IMR-90 (cell line): Measurements from ENCODE around the gene DLX1.

Experiments used
- CEBPB ChIP-seq: IDR thresholded peaks from 2 replicates; pipeline ENCODE4 v1.6.1; 2012; ENCODE audit warnings: low read depth, low read length, improper control_type of control experiment
- MAFK ChIP-seq: IDR thresholded peaks from 2 replicates; pipeline ENCODE4 v1.6.1; 2012; ENCODE audit warnings: low read depth, low read length, improper control_type of control experiment
- MXI1 ChIP-seq: IDR thresholded peaks from 2 replicates; pipeline ENCODE4 v1.6.1; 2012; ENCODE audit warnings: low read depth, mild to moderate bottlenecking, low read length, moderate library complexity, borderline replicate concordance
- POLR2A ChIP-seq: IDR thresholded peaks from 2 replicates; pipeline ENCODE4 v1.6.1; 2012; ENCODE audit warnings: mild to moderate bottlenecking, low read depth, low read length
- RAD21 ChIP-seq: IDR thresholded peaks from 2 replicates; pipeline ENCODE4 v1.6.1; 2012; ENCODE audit warnings: low read length, improper control_type of control experiment
- RCOR1 ChIP-seq: IDR thresholded peaks from 2 replicates; pipeline ENCODE4 v1.6.1; 2012; ENCODE audit warnings: mild to moderate bottlenecking, low read length, improper control_type of control experiment; ENCODE audit not compliant: insufficient replicate concordance
- SMC3 ChIP-seq: fragments of 150-350 bp; IDR thresholded peaks from 2 replicates; pipeline ENCODE4 v1.6.1; 2016; ENCODE audit warnings: low read depth, mild to moderate bottlenecking, antibody characterized with exemption, low read length, moderate library complexity
- TF ChIP-seq, protein P1 (sequence below): conservative IDR thresholded peaks from 2 replicates; pipeline ENCODE4 v1.5.1; 2012; ENCODE audit warnings: mild to moderate bottlenecking, low read depth, low read length, improper control_type of control experiment

DNA sequence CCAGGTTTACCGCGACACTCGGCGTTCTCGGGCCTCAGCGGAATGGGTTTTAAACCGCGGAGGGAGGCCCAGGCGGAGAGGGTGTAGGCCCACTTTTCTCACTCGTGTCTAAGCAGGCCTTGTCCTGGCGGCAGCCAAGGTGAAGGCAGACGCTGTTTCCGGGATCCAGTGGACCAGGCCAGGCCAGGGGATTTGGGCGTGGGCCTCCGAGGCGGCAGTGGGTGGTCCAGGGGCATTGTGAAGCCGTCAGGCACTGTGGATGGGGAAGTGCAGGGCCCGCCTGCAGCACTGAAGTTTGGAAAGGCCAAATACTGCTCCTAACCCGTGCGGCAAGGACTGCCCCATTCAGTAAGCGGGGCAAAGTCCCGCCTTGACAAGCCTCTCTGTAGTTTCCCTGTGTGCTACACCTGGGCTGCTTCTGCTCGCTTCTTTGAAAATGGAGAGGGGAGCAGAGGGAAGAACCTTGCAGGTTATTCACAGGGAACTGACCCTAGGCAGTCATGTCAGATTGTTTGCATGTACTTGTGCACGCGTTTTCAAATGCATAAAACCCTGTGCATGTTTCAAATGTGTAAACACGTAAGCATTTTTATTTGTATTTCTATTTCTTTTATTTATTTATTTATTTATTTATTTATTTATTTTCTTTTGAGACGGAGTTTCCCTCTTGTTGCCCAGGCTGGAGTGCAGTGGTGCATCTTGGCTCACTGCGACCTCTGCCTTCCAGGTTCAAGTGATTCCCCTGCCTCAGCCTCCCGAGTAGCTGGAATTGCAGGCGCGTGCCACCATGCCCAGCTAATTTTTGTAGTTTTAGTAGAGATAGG, 24.9 kb downstream of the DLX1 start:
- TF ChIP-seq, protein P1, sequence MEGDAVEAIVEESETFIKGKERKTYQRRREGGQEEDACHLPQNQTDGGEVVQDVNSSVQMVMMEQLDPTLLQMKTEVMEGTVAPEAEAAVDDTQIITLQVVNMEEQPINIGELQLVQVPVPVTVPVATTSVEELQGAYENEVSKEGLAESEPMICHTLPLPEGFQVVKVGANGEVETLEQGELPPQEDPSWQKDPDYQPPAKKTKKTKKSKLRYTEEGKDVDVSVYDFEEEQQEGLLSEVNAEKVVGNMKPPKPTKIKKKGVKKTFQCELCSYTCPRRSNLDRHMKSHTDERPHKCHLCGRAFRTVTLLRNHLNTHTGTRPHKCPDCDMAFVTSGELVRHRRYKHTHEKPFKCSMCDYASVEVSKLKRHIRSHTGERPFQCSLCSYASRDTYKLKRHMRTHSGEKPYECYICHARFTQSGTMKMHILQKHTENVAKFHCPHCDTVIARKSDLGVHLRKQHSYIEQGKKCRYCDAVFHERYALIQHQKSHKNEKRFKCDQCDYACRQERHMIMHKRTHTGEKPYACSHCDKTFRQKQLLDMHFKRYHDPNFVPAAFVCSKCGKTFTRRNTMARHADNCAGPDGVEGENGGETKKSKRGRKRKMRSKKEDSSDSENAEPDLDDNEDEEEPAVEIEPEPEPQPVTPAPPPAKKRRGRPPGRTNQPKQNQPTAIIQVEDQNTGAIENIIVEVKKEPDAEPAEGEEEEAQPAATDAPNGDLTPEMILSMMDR: no peak
- no peak for TF ChIP-seq RAD21
- no peak for TF ChIP-seq MAFK
- TF ChIP-seq POLR2A: no peak
- TF ChIP-seq RCOR1: no peak
- TF ChIP-seq MXI1: no peak
- no peak for TF ChIP-seq SMC3
- TF ChIP-seq CEBPB: no peak
